Umbilical cord (tissue), 2 donors: ENCODE data around the gene SHOC2. TPM values are rescaled to one million over a fixed set of nuclear protein-coding genes. Genes with fewer than 3 reads are reported as not detected.

Experiments used
- DNase-seq: peaks from one replicate; pipeline ENCODE4 v3.0.0-alpha.2; 2015; ENCODE audit warnings: low spot score
- total RNA-seq: library from RNA; depleted of rRNA; stranded (reverse); fragments of >200 nt; gene quantifications from one replicate; pipeline ENCODE4 v1.2.3, GENCODE V29; 2014; ENCODE audit warnings: low replicate concordance; ENCODE audit not compliant: insufficient read depth

SHOC2 gene
- total RNA-seq, 1 donor from 2014 or later = 77.5 TPM

DNA sequence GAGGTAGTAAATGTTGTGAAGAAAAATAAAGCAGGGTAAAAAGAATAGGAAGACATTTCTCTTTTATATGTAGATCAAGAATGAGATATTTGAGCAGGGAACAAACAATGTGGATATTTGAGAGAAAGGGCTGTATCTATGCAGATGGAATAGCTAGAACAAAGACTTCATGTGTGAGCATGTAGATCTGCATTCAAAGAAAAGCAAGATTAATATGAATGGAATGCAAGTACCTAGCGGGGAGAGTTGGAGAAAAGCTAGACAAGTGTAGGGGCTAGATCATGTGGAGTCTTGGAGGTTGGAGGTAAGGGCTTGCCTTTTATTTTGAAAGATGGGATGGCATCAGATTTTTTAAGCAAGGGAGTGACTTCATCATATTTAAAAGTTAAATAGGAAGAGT is 27.1 kb downstream of the SHOC2 start:
- DNase-seq = no peak

DNA sequence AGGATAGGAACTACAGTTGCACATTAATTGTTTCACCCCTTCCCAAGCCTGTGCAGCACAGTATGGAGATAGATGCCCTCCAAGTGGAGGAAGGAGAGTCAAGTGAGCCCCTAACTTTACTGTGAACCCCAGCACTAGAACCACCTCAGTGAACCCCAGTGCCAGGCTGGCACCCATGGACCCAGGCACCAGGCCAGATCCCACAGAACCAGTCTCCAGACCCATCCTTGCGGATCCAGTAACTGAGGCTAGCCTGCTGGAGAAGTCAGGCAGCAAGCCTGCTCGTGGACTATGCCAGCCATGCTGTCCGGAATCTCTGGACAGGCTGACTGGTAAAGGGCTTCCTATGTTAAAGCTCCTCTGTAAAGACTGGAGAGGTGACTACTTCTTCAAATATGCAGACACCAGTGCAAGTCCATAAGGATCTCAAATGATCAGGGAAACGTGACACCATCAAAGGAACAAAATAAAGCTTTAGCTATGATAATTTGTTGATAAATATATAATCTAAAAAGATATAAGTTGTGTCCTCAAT is 27.7 kb downstream of the SHOC2 start:
- DNase-seq = no peak

DNA sequence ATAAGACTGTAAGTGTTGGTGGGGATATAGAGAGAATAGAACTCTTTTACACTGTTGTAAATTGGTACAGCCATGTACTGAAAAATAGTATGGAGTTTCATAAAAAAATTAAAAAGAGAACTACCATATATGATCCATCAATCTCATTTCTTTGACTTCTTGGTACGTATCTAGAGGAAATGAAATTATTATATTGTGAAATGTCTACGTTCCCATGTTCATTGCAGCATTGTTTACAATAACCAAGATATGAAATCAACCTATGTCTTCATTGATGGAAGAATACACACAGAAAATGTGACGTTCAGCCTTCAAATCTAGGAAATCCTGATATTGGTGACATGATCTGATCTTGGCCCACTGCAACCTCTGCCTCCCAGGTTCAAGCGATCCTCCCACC is 32.0 kb downstream of the SHOC2 start:
- no peak for DNase-seq

DNA sequence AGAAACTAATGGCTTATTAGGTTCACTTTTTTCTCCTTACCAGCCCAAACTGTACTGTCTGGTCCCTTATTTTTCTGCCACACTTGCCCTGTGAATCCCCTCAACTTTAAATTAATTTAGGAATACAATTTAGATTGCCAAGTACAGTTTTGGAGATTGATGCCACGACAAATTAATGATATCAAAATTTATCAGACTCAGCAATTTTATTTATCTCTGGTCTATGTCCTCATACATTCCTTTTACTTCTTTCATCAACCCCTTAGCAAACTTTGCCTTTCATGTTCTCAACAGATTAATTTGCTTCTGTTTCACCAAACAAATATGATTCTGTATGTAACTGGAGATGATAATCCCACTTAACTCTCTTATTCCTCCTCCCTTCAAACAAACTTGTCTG is 38.2 kb downstream of the SHOC2 start:
- DNase-seq = no peak

DNA sequence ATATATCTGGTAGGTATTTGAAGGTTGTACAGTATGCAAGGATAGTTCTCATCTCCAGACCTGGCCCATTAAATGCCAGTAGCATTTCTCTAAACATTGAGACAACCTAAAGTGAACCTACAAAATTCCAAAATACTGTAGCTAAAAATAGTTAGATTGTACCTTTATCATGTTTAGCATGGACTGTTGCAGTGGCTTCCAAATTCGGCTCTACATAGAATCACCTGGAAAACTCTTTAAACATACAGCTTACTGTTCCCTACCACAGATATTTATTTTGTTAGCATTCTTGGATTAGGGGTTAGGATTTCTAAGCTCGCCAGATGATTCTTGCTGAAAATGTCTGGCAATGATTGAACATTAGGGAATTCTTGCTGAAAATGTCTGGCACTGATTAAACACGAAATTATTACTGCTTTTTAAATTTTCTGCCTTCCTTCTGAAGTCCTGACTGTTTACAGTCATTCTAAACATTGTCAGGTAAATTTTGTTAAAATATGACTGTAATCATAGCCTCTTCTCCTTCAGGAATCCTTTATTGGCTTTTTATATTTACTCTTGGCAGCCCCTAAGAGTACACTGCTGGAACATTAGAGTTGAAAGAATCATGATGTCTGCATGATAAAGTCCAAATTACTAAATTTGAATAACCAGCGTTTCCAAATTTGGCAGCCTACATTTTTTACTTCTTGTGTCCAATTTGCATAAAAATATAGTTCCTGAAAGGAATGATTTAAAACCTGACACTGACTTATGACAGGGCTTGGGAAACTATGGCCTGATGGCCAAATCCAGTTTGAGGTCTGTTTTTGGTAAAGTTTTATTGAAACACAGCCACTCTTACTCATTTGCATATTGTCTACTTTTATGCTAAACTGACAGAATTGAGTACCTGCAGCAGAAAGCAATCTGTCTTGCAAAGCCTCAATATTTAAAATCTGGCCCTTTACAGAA is 40.3 kb downstream of the SHOC2 start:
- DNase-seq = peak; percentile 3

DNA sequence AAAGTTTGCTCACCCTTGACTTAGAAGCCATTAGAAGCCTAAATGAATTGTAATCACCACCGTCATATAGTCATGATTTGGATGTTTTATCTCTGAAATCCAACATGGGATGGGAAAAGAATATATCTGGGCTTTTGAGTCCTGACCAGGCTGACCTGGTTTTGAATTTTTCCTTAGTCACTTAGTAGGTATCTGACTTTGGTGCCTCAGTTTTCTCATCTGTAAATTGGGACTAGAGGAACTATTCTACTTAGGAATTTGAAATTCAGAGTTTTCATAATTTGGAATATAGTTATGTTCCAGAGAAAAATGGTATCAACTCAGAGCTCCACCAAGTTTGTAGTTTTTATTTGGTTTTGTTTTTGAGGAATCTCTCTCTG is 40.9 kb downstream of the SHOC2 start:
- DNase-seq = no peak

DNA sequence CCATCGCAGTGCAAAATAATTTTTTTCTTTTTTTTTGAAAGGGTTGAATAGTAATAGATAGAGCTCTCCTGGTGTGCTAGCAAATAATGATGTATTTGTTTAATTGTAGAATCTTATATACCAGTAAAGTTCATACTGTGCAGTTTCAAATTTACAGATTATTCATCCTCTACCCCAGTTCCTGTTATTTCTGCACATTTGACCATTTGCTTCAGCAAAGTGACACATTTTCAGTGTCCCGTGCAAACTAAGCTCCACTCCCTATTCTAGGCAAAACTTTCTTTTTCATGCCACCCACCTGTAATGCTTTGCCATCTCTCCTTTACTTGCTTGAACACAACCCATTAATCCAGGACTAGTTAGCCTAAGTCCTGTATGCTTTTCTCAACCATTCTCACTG is 43.0 kb downstream of the SHOC2 start:
- DNase-seq = no peak

DNA sequence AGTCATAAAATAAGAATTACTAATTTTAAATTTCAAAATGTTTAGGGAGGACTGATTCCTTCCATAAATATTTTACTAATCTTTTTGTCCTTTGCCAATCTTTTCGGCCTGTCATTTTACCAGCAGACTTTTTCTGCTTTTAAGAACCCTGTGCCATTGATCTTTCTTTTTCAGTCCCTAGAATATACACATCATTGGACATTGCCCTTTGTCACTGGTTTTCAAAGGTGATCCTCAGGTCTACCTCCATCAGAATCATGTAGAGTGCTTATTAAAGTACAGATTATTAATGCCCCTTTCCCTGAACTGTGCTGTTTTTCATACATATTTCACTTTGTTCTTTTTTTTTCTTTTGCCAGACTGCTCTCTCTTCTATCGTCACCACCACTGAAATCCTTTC is 43.8 kb downstream of the SHOC2 start:
- no peak for DNase-seq

DNA sequence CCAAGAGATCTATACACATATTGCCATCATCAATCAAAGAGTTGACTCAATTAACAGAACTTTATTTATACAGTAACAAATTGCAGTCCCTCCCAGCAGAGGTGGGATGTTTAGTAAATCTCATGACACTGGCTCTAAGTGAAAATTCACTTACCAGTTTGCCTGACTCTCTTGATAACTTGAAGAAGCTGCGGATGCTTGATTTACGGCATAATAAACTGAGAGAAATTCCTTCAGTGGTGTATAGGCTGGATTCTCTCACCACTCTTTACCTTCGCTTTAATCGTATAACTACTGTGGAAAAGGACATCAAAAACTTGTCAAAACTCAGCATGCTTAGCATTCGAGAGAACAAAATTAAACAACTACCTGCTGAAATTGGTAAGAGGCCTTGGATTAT is 45.3 kb downstream of the SHOC2 start:
- DNase-seq = no peak

DNA sequence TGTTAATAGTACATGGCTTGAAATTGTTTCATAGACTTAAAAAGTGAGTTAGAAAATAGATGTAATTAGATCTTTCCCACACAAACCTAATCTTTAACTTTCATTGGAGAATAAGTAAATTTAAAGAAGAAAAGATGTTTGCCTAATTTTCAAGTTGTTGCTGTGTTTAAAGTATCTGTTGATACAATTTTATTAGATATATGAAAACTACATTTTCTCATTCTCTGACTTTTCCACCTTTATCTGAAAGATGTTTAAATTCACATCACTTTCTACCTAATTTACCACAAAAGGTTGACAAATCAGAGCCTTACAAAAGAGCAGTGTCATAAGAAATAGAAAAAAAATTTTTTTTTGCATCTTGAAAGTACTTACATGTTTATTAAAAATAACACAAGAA is 45.8 kb downstream of the SHOC2 start:
- no peak for DNase-seq

DNA sequence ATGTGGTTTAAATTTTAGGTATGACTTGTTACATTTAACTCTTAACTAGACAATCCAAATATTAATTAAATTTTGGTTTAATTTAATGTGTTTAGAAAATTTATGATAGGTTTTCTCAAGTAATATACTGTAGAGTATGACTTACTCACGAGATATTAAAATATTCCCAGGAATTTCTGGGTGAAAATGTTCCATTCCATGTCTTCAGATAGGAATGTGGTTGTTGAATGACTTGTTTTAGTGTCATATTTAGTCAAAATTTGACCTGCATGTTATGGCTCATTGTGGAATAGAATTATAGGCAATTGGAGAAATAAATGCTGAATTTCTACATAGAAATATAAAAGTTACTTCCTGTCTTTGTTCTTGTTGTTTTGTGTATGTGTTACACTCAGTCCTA is 46.7 kb downstream of the SHOC2 start:
- no peak for DNase-seq

DNA sequence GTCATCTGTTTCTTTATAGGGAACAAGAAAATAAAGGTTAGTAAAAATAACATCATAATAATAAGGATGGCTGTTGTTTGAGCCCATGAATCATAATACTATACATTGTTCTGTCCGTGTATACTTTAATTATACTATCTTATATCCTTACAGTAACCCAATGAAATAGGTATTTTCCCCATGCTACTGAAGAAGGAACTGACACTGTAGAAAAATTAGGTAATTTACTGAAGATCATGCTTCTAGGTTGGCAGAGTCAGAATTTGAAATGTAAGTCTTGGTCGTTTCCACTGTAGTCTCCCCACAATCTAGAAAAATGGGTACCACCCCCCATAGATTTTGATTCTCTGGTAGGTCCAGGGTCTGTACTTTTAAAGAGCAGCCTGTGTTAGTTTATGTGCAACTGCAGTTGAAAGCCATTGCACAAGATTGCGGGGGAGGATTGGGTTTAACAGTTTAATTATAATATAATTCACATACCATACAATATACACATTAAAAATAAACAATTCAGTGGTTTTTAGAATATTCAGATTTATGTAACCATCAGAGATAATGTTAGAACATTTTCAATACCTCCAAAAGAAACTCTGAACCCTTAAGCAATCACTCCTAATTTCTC is 47.7 kb downstream of the SHOC2 start:
- DNase-seq = no peak

DNA sequence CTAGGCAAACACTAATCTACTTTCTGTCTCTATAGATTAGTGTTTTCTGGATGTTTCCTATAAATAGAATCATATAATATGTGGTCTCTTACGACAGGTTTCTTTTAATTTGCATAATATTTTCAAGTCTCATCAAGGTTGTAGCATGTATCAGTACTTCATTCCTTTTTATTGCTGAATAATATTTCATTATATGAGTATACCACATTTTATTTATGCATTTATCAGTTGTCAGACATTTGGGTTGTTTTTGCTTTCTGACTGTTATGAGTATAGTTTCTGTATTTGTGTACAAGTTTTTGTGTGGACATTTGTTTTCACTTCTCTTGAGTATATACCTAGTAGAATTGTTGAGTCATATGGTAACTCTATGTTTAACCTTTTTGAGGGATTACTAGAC is 48.2 kb downstream of the SHOC2 start:
- no peak for DNase-seq

DNA sequence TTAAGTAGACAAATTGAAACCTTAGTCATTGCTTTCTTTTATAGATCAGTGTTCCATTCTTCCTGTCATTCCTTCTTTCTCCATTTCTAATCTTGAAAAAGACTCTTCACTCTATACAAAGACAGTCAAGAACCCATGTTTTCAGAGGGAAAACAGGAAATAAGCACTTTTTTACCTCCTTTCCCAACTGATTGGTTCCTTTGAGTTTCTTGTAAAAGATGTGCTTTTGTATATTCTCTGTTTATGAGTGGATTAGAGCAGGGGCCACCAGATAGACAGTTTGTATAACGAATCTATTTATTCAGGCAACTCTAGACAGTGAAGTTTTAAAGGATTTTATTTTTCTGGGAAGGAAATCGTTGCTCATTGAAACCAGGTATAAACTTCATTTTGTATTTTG is 49.8 kb downstream of the SHOC2 start:
- no peak for DNase-seq

DNA sequence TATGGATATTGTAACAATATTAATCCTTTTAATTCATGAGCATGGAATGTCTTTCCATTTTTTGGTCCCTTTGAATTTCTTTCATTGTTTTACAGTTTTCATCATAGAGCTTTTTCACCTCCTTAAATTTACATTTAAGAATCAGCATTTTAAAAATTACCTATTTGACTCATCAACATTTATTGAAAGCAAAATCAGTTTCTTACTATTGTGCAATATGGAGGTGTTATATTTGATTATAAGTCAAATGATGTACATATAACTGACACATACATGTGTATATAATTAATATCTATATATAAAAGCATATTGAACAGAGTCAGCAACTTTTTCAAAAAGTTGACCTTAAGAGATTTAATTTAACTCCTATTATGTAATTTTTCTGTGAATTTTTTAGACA is 52.2 kb downstream of the SHOC2 start:
- DNase-seq = no peak

DNA sequence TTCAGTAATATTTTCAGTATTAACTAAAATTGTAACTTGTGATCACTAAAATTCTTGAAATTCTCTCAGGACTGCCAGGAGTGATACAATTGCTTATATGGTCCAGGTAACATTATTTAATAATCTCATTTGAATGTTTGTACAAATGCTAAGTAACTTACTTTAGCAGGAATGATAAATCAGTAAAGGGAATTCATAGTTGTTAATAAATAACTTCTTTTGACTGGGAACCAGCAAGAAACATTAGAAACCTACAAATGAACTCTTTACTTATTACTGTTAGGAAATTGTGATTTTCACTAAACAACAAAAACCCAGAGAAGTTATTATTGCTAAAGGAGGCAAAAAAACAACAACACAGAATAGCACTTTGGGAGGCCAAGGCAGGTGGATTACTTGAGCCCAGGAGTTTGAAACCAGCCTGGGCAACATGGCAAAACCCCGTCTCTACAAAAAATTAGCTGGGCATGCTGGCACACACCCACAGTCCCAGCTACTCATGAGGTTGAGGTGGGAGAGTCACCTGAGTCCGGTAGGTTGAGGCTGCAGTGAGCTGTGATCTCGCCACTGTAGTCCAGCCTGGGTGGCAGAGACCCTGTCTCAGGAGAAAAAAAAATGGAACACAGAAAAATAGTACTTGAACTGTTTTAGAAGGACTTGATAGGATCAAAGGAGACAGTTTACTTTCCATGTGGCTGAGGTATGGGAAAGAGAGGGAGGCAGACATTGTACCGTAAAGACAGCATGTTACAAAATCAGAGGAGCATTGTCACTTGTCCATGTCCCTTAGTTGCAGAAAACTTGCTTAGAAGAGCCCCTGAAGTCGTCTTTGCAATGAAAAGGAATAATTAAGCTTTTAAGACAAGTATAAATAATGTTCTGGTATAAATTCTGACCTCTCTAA is 53.1 kb downstream of the SHOC2 start:
- DNase-seq = no peak

DNA sequence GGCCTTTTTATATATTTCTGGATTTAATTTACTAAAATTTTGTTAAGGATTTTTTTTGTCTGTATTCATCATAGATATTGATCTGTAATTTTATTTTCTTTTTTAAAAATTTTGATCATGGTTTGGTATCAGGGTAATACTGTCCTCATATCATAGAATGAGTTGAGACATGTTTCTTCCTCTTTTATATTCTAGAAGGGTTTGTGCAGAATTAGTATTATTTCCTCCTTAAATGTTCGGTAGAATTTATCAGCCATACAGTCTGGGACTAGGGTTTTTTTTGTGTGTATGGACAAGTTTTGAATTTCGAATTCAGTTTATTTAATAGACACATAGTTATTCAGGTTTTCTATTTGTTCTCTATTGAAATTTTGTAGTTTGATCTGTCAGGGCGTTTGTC is 54.0 kb downstream of the SHOC2 start:
- DNase-seq = no peak

DNA sequence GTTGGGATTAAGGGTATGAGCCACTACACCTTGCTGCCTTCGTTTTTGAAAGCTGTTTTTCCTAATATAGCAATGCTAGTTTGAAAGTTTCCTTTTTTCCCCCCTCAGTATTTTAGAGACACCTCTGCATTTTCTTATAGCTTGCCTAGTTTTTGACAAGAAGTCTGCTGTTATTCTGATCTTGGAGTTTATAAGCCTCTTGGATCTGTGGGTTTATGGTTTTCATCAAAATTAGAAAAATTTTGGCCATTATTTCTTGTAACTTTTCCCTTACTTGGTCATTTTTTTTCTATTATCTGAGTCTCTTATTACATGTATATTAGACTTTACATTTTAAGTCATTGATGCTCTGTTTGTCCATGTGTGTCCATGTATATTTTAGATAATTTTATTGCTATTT is 57.2 kb downstream of the SHOC2 start:
- DNase-seq = no peak

DNA sequence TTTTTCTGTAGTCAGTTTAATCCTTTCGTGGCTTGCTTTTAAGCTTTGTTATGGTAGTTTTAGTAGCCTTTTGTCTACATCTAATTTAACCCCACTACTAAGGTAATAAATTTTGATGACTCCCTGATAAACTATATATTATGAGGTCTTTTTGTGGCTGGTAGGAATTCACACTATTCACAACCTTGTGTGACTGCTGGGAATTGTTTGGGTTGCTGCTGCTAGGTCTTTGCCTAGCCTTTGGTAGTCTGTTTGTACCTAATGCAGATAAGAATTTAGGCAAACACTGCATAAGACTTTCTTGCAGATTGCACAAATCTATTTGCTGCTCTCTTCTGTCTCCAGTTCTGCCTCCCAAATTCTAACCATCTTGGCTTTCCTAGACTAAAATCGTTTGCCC is 58.3 kb downstream of the SHOC2 start:
- no peak for DNase-seq

DNA sequence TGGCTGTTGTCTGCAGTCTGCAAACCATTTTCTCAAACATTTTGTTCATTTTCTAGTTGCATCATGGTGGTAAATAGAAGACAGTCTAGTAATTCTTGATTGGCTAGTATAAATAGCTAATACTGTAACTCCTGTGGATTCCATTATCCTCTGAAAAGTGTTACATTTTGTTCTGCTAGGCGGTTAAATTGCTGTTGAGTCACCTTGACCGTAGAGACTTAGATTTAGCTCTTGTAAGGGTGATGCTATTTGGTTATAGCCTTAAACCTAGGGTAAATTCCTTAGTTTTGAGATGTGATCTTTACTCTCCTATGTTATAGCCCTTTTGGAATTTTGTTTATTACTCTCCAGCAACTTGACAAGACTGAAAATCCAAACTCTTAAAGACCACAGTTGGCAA is 58.8 kb downstream of the SHOC2 start:
- DNase-seq = no peak

DNA sequence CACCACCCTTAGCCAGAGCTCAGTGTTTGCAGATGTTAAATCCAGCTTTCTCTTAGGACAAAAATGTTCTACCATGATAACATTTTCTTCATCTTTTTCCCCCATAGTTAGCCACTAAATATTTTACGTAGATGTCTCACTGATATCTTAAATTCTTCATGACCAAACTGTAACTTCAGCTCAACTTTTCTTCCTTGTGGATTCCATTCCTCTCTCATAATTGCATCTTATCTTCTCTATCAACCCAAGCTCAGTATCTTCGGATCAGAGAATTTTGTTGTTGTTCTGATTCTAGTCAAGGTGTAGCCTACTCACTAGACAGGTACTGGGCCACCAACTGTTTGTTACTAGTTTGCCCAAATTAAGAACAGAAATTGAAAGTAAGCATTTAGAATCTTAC is 60.2 kb downstream of the SHOC2 start:
- no peak for DNase-seq

DNA sequence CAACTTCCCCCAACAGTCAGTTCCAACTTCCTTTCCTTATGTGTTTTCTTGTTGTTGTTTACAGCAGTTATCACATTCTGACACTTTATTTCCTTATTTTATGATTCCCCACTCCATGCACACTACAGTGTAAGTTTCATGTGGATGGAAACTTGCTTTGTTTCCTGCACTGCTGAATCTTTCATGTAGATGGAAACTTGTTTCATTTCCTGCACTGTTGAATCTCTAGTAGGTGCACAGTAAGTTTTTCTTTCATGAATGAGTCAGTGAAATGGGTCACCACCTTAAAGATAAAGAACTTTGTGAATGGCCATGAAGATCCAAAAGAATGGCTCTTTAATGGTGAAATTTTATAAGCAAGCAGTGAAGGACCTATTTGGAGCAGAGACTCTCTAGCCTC is 61.4 kb downstream of the SHOC2 start:
- no peak for DNase-seq
